Astrocyte (in vitro differentiated cells and primary cell): ENCODE data around the gene IFI30. TPM values are rescaled to one million over a fixed set of nuclear protein-coding genes. Genes with fewer than 3 reads are reported as not detected.

ENCODE experiments used
- DNase-seq: peaks from one replicate; pipeline ENCODE4 v3.0.0-alpha.2; 2010; ENCODE audit warnings: low read depth
- FAIRE-seq: peaks from 2 replicates; lab custom pipeline; 2011; peaks lifted over from hg19 to GRCh38; lab: Jason Lieb, UNC
- H2AFZ ChIP-seq: 2 replicates; pipeline ENCODE4 v1.6.0; 2012; ENCODE audit warnings: low read depth, low read length, inconsistent platforms
- H3K27ac ChIP-seq: 2 replicates; pipeline ENCODE4 v1.5.1; 2011; ENCODE audit warnings: low read depth, low read length, inconsistent platforms
- H3K27me3 ChIP-seq: 2 replicates; pipeline ENCODE4 v1.6.0; 2011; ENCODE audit warnings: low read length, inconsistent platforms; ENCODE audit not compliant: insufficient read depth
- H3K36me3 ChIP-seq: 2 replicates; pipeline ENCODE4 v1.5.1; 2011; ENCODE audit warnings: low read length, inconsistent platforms; ENCODE audit not compliant: insufficient read depth
- H3K4me1 ChIP-seq: 2 replicates; pipeline ENCODE4 v1.5.1; 2011; ENCODE audit warnings: low read length, inconsistent platforms; ENCODE audit not compliant: insufficient read depth
- H3K4me2 ChIP-seq: 2 replicates; pipeline ENCODE4 v1.6.0; 2012; ENCODE audit warnings: low read length, inconsistent platforms
- H3K4me3 ChIP-seq: 2 replicates; pipeline ENCODE4 v1.5.1; 2011; ENCODE audit warnings: low read depth, mild to moderate bottlenecking, low read length, inconsistent platforms; ENCODE audit not compliant: insufficient read depth
- H3K79me2 ChIP-seq: 2 replicates; pipeline ENCODE4 v1.6.0; 2012; ENCODE audit warnings: mild to moderate bottlenecking, low read length, inconsistent platforms; ENCODE audit not compliant: insufficient read depth
- H3K9ac ChIP-seq: 2 replicates; pipeline ENCODE4 v1.6.0; 2012; ENCODE audit warnings: mild to moderate bottlenecking, low read length, inconsistent platforms
- H3K9me3 ChIP-seq: 2 replicates; pipeline ENCODE4 v1.5.1; 2012; ENCODE audit warnings: low read depth, mild to moderate bottlenecking, low read length, inconsistent platforms; ENCODE audit not compliant: insufficient read depth
- H4K20me1 ChIP-seq: 2 replicates; pipeline ENCODE4 v1.6.0; 2012; ENCODE audit warnings: low read length, inconsistent platforms; ENCODE audit not compliant: insufficient read depth
- H3K27ac Mint-ChIP-seq: one replicate; pipeline ENCODE4 v1.8.0; 2021; ENCODE audit warnings: mild to moderate bottlenecking, mixed read lengths; ENCODE audit not compliant: unreplicated experiment
- H3K27me3 Mint-ChIP-seq: one replicate; pipeline ENCODE4 v1.8.0; 2021; ENCODE audit warnings: low read depth, mixed read lengths; ENCODE audit not compliant: unreplicated experiment
- H3K36me3 Mint-ChIP-seq: one replicate; pipeline ENCODE4 v1.8.0; 2021; ENCODE audit warnings: low read depth, mixed read lengths; ENCODE audit not compliant: unreplicated experiment
- H3K4me1 Mint-ChIP-seq: one replicate; pipeline ENCODE4 v1.8.0; 2021; ENCODE audit warnings: low read depth, mixed read lengths; ENCODE audit not compliant: unreplicated experiment
- H3K4me3 Mint-ChIP-seq: one replicate; pipeline ENCODE4 v1.8.0; 2021; ENCODE audit warnings: mild to moderate bottlenecking, moderate library complexity, mixed read lengths; ENCODE audit not compliant: unreplicated experiment
- H3K9me3 Mint-ChIP-seq: one replicate; pipeline ENCODE4 v1.8.0; 2021; ENCODE audit warnings: mild to moderate bottlenecking, mixed read lengths; ENCODE audit not compliant: unreplicated experiment
- EZH2 ChIP-seq: IDR thresholded peaks from 2 replicates; pipeline ENCODE4 v1.6.1; 2012; ENCODE audit warnings: mild to moderate bottlenecking, low read length, inconsistent platforms; ENCODE audit not compliant: insufficient read depth
- total RNA-seq: library from RNA; stranded (reverse); gene quantifications from 2 replicates; pipeline ENCODE4 v1.2.1, GENCODE V29; 2021
- TF ChIP-seq, protein P1 (sequence below): IDR thresholded peaks from 2 replicates; pipeline ENCODE4 v1.5.1; 2011; ENCODE audit warnings: low read depth, mild to moderate bottlenecking, inconsistent platforms, low read length, moderate library complexity; ENCODE audit not compliant: insufficient read depth

The IFI30 gene
- total RNA-seq, 1 donor from 2014 or later: 2.3 TPM

DNA sequence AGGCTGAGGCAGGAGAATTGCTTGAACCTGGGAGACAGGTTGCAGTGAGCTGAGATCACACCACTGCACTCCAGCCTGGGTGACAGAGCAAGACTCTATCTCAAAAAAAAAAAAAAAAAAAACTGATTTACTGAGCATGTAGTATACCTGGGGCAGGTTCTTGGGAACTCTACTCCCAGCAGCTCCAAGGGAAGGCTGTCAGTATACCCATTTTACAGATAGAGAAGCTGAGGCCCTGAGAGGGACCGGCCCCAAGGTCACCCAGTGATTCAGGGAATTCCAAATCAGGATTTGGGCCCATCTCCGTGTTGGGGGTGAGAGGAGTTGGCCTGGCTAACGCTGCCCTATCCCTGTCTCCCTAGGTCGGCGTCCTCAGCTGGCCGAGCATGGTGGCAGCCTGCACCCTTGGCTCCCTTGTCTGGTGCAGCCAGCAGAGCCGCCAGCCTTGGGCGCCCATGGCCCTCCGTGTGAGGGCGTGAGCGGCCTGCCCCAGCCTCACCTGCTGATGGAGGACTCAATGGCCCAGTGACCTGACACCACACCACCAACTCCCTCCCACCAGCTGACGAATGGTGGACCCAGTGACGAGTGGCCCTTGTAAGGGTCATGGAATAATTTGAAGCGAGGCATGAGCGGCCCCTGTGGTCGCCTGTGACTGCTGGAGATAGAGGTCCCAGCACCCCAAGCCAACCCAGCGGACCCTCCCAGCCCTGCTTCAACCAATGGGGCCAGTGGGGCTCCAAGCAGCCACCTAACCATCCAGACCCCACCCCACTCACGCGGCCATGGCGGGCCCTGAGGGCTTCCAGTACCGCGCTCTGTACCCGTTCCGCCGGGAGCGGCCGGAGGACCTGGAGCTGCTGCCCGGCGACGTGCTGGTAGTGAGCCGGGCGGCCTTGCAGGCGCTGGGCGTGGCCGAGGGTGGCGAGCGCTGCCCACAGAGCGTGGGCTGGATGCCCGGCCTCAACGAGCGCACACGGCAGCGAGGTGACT, 18.2 kb upstream of the IFI30 start:
- Mint-ChIP-seq H3K27me3 (no peaks in the 10 kb centered on the region), H3K27ac (no peak overlapping the region), H3K9me3 (peaks cover under 1% of the 10 kb centered on the region), H3K4me3 (peak overlapping the region; percentile 57), H3K36me3 (peaks cover 4% of the 10 kb centered on the region), H3K4me1 (peaks cover 7% of the 10 kb centered on the region)
- Histone ChIP-seq H4K20me1 (peaks cover 28% of the 10 kb centered on the region), H3K9ac (peak overlapping the region; percentile 36), H3K27me3 (no peaks in the 10 kb centered on the region), H3K9me3 (no peaks in the 10 kb centered on the region), H3K36me3 (peaks cover 2% of the 10 kb centered on the region), H2AFZ (no peak overlapping the region), H3K4me1 (peaks cover 23% of the 10 kb centered on the region), H3K79me2 (peaks cover 29% of the 10 kb centered on the region), H3K4me2 (no peak overlapping the region), H3K27ac (no peak overlapping the region), H3K4me3 (no peak overlapping the region)
- DNase-seq: no peak
- no peak for FAIRE-seq
- TF ChIP-seq, protein P1, sequence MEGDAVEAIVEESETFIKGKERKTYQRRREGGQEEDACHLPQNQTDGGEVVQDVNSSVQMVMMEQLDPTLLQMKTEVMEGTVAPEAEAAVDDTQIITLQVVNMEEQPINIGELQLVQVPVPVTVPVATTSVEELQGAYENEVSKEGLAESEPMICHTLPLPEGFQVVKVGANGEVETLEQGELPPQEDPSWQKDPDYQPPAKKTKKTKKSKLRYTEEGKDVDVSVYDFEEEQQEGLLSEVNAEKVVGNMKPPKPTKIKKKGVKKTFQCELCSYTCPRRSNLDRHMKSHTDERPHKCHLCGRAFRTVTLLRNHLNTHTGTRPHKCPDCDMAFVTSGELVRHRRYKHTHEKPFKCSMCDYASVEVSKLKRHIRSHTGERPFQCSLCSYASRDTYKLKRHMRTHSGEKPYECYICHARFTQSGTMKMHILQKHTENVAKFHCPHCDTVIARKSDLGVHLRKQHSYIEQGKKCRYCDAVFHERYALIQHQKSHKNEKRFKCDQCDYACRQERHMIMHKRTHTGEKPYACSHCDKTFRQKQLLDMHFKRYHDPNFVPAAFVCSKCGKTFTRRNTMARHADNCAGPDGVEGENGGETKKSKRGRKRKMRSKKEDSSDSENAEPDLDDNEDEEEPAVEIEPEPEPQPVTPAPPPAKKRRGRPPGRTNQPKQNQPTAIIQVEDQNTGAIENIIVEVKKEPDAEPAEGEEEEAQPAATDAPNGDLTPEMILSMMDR: no peak
- no peak for TF ChIP-seq EZH2

DNA sequence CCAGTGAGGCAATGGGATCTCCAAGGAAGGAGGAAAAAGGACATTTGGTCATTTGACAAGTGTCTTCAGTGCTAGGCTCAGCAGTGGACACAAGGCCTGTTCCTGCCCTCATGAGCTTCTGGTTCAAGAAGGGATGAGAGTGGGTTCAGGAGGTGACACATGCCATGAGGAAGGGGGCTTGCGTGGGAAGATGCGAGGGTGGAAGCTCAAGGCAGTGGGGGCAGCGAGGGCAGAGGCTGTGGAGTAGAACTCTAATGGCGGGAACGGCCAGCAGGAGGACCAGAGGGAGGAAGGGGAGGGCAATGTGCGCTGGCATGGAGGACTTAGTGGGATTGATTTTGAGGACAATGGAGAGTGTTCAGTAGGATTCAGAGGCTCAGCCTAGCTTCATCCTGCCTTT, 17.3 kb upstream of the IFI30 start:
- peaks cover 4% of the 10 kb centered on the region for H3K36me3 Mint-ChIP-seq
- no peak for TF ChIP-seq EZH2
- TF ChIP-seq, protein P1: no peak
- H3K9ac ChIP-seq: peak overlapping the region; percentile 36
- DNase-seq: no peak
- no peak overlapping the region for H3K27ac Mint-ChIP-seq
- H3K36me3 ChIP-seq: peaks cover 2% of the 10 kb centered on the region
- no peak overlapping the region for H2AFZ ChIP-seq
- no peak for FAIRE-seq
- H3K27me3 ChIP-seq: no peaks in the 10 kb centered on the region
- no peak overlapping the region for H3K4me3 ChIP-seq
- H3K4me1 ChIP-seq: peaks cover 28% of the 10 kb centered on the region
- no peak overlapping the region for H3K4me3 Mint-ChIP-seq
- peaks cover 7% of the 10 kb centered on the region for H3K4me1 Mint-ChIP-seq
- no peaks in the 10 kb centered on the region for H3K27me3 Mint-ChIP-seq
- H3K9me3 ChIP-seq: no peaks in the 10 kb centered on the region
- H3K4me2 ChIP-seq: no peak overlapping the region
- peaks cover 1% of the 10 kb centered on the region for H3K9me3 Mint-ChIP-seq
- H3K79me2 ChIP-seq: peaks cover 29% of the 10 kb centered on the region
- H4K20me1 ChIP-seq: peaks cover 28% of the 10 kb centered on the region
- no peak overlapping the region for H3K27ac ChIP-seq
